ENCODE measurements around the gene ITGB5. TPM values are rescaled to one million over a fixed set of nuclear protein-coding genes. Genes with fewer than 3 reads are reported as not detected.

Gene ITGB5
- polyA plus RNA-seq, 2 of the 4 experiments (the other 2 are of a cell fraction) = 201 to 260 TPM

- Histone ChIP-seq H3K4me2 (no peak overlapping the region), H3K9me3 (no peaks in the 10 kb centered on the region), H3K27ac (no peak overlapping the region), H3K4me1 (0 out of 3 replicates have a peak, but pooled peaks cover 5% of the 10 kb centered on the region), H3K4me3 (no peak overlapping the region)
- DNase-seq (ENCODE audit: low read depth in 1 of 2, low spot score in 1 of 2) (no peak), ATAC-seq (no peak), FAIRE-seq (no peak)
- CTCF ChIA-PET = interaction anchor here (3.2 to 5.4 kb wide), 2 partner anchors 15 to 156 kb away, joined by 13 to 23 read pairs; no protein-coding TSS in a partner anchor
- TF ChIP-seq EP300 (IDR thresholded peaks at IDR 0.05) (no peak), RFX5 (IDR thresholded peaks at IDR 0.05) (no peak), REST (IDR thresholded peaks at IDR 0.05) (no peak), GATA3 (IDR thresholded peaks at IDR 0.05; ENCODE audit: borderline replicate concordance) (no peak), HDAC2 (IDR thresholded peaks at IDR 0.05) (no peak), CHD2 (IDR thresholded peaks at IDR 0.05; ENCODE audit: low read length, partially characterized antibody) (no peak), ESRRA (IDR thresholded peaks at IDR 0.05; ENCODE audit: borderline replicate concordance, low read length) (no peak), CBX2 (IDR thresholded peaks at IDR 0.05; ENCODE audit: borderline replicate concordance, low read depth) (no peak), HMGXB4 (CRISPR knock-in tag; IDR thresholded peaks at IDR 0.05; ENCODE audit: borderline replicate concordance) (no peak), SMC3 (IDR thresholded peaks at IDR 0.05) (no peak), MAZ (IDR thresholded peaks at IDR 0.05; ENCODE audit: borderline replicate concordance, low read depth, low read length) (no peak), POLR2A (IDR thresholded peaks at IDR 0.05; ENCODE audit: low read length) (no peak), JUN (IDR thresholded peaks at IDR 0.05) (no peak), MYC (IDR thresholded peaks at IDR 0.05; ENCODE audit: borderline replicate concordance, low read length) (no peak), CEBPB (IDR thresholded peaks at IDR 0.05) (no peak), RAD21 (conservative IDR thresholded peaks at IDR 0.05 in 1 of 2, IDR thresholded peaks at IDR 0.05 in 1 of 2) (no peak), RARB (CRISPR knock-in tag; IDR thresholded peaks at IDR 0.05) (no peak)
- POLR2A ChIA-PET = interaction anchor here (0.7 kb wide), 1 partner anchor 16 kb away, joined by 3 read pairs; the partner anchor contains the start of gene UMPS
- WGBS (ENCODE audit: missing lambda C conversion rate) = 94% methylated on average over 6 of the region's 6 CpGs
Measured at GRCh38 chr3:124745756-124746155, 141.4 kb downstream of the ITGB5 start.

- no peak for FAIRE-seq
Measured at GRCh38 chr3:124741027-124741426, 146.1 kb downstream of the ITGB5 start.

More at GRCh38 chr3:124741027-124741426, 146.1 kb downstream of the ITGB5 start:
- WGBS (ENCODE audit: missing lambda C conversion rate) = 94% methylated on average over 6 of the region's 6 CpGs
- no peak for ATAC-seq
- no peak overlapping the region for H3K27ac ChIP-seq
- H3K4me1 ChIP-seq = no peaks in the 10 kb centered on the region
- H3K4me2 ChIP-seq = no peak overlapping the region
- CTCF ChIA-PET = interaction anchor here (1.0 to 4.1 kb wide), 3 partner anchors 9 to 160 kb away, joined by 4 to 27 read pairs (median 5); no protein-coding TSS in a partner anchor
- DNase-seq (ENCODE audit: low read depth in 1 of 2, low spot score in 1 of 2) = no peak
- no peaks in the 10 kb centered on the region for H3K9me3 ChIP-seq
- H3K4me3 ChIP-seq = no peak overlapping the region
- POLR2A ChIA-PET = interaction anchor here (2.5 kb wide), 1 partner anchor 11 kb away, joined by 8 read pairs; the partner anchor contains the start of gene UMPS
- TF ChIP-seq EP300 (IDR thresholded peaks at IDR 0.05) (no peak), E2F6 (IDR thresholded peaks at IDR 0.05; ENCODE audit: borderline replicate concordance, low read depth) (no peak), SREBF2 (IDR thresholded peaks at IDR 0.05) (no peak), HES2 (IDR thresholded peaks at IDR 0.05) (no peak), CHD2 (IDR thresholded peaks at IDR 0.05; ENCODE audit: low read length, partially characterized antibody) (no peak), HOXB5 (CRISPR knock-in tag; IDR thresholded peaks at IDR 0.05) (no peak), SMC3 (IDR thresholded peaks at IDR 0.05) (no peak), USF2 (IDR thresholded peaks at IDR 0.05) (no peak), EHF (CRISPR knock-in tag; IDR thresholded peaks at IDR 0.05) (no peak), JUN (IDR thresholded peaks at IDR 0.05) (no peak), CHD4 (IDR thresholded peaks at IDR 0.05; ENCODE audit: borderline replicate concordance) (no peak), MAFK (IDR thresholded peaks at IDR 0.05; ENCODE audit: partially characterized antibody) (no peak), RARB (CRISPR knock-in tag; IDR thresholded peaks at IDR 0.05) (no peak), ZSCAN20 (CRISPR knock-in tag; IDR thresholded peaks at IDR 0.05) (no peak)
